ENCODE measurements around the gene FIBIN.

FIBIN gene
- total RNA-seq = 0 reads per million in 3 donors

- Histone ChIP-seq H3K27me3 (replicated peaks; ENCODE audit: control insufficient read depth, insufficient read depth, low read length, poor library complexity, severe bottlenecking) (no peaks in the 10 kb centered on the region), H3K27ac (ENCODE audit: insufficient read depth, low read length, poor library complexity, severe bottlenecking) (no peak within 1 kb of the TSS), H3K9me3 (ENCODE audit: control insufficient read depth, low read length) (no peaks in the 10 kb centered on the region), H3K4me3 (ENCODE audit: insufficient read depth, low read depth, low read length, poor library complexity, severe bottlenecking) (no peak within 1 kb of the TSS), H3K4me1 (ENCODE audit: control insufficient read depth, insufficient read depth, low read length, poor library complexity, severe bottlenecking) (no peaks in the 10 kb centered on the region), H3K36me3 (ENCODE audit: control insufficient read depth, insufficient read depth, low read length) (no peaks in the 10 kb centered on the region)
- DNase-seq = no peak
Measured at GRCh38 chr11:26993965-26994457, at the start of gene FIBIN. Gene FIBIN, plus strand, starts transcription at chr11:26994112. Its CDS starts 415 bp downstream, at chr11:26994527.

- DNase-seq = no peak
- no peak overlapping the region for H3K4me3 ChIP-seq (ENCODE audit: insufficient read depth, low read depth, low read length, poor library complexity, severe bottlenecking)
- H3K27me3 ChIP-seq (replicated peaks; ENCODE audit: control insufficient read depth, insufficient read depth, low read length, poor library complexity, severe bottlenecking) = no peaks in the 10 kb centered on the region
- H3K36me3 ChIP-seq (ENCODE audit: control insufficient read depth, insufficient read depth, low read length) = no peaks in the 10 kb centered on the region
- H3K4me1 ChIP-seq (ENCODE audit: control insufficient read depth, insufficient read depth, low read length, poor library complexity, severe bottlenecking) = no peaks in the 10 kb centered on the region
- H3K27ac ChIP-seq (ENCODE audit: insufficient read depth, low read length, poor library complexity, severe bottlenecking) = no peak overlapping the region
- no peaks in the 10 kb centered on the region for H3K9me3 ChIP-seq (ENCODE audit: control insufficient read depth, low read length)
Measured at GRCh38 chr11:26944866-26945664, 48.8 kb upstream of the FIBIN start.

GRCh38 chr11:26946257-26946716 is 47.6 kb upstream of the FIBIN start:
- Histone ChIP-seq H3K4me3 (ENCODE audit: insufficient read depth, low read depth, low read length, poor library complexity, severe bottlenecking) (no peak overlapping the region), H3K27me3 (replicated peaks; ENCODE audit: control insufficient read depth, insufficient read depth, low read length, poor library complexity, severe bottlenecking) (no peaks in the 10 kb centered on the region), H3K36me3 (ENCODE audit: control insufficient read depth, insufficient read depth, low read length) (no peaks in the 10 kb centered on the region), H3K4me1 (ENCODE audit: control insufficient read depth, insufficient read depth, low read length, poor library complexity, severe bottlenecking) (no peaks in the 10 kb centered on the region), H3K9me3 (ENCODE audit: control insufficient read depth, low read length) (no peaks in the 10 kb centered on the region), H3K27ac (ENCODE audit: insufficient read depth, low read length, poor library complexity, severe bottlenecking) (no peak overlapping the region)
- DNase-seq = no peak

DNA sequence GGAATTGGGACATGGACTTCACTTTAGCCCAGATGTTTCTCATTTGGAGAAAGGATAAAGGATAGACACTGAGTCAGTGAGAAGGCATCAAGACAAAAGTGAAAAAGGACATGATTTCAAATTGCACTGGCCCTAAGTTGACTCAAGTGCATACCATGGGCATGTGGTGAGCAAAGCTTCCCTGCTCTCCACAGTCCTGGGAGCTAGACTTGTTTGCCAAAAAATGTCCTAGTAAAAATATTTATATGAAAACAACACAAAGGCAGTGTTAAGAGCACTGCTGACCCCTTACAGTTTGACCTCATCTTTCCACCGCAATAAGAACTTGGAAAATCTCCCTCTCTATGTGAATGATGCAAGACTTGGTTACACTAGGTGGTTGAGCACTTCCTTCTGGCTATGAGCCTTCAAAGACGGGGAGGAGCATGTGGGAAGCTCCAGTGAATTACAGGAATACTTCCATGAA is 46.5 kb upstream of the FIBIN start:
- Histone ChIP-seq H3K4me1 (ENCODE audit: control insufficient read depth, insufficient read depth, low read length, poor library complexity, severe bottlenecking) (no peaks in the 10 kb centered on the region), H3K36me3 (ENCODE audit: control insufficient read depth, insufficient read depth, low read length) (no peaks in the 10 kb centered on the region), H3K4me3 (ENCODE audit: insufficient read depth, low read depth, low read length, poor library complexity, severe bottlenecking) (no peak overlapping the region), H3K9me3 (ENCODE audit: control insufficient read depth, low read length) (no peaks in the 10 kb centered on the region), H3K27me3 (replicated peaks; ENCODE audit: control insufficient read depth, insufficient read depth, low read length, poor library complexity, severe bottlenecking) (no peaks in the 10 kb centered on the region), H3K27ac (ENCODE audit: insufficient read depth, low read length, poor library complexity, severe bottlenecking) (no peak overlapping the region)
- no peak for DNase-seq

GRCh38 chr11:26947904-26948639 is 45.8 kb upstream of the FIBIN start:
- Histone ChIP-seq H3K27me3 (replicated peaks; ENCODE audit: control insufficient read depth, insufficient read depth, low read length, poor library complexity, severe bottlenecking) (no peaks in the 10 kb centered on the region), H3K27ac (ENCODE audit: insufficient read depth, low read length, poor library complexity, severe bottlenecking) (no peak overlapping the region), H3K36me3 (ENCODE audit: control insufficient read depth, insufficient read depth, low read length) (no peaks in the 10 kb centered on the region), H3K9me3 (ENCODE audit: control insufficient read depth, low read length) (no peaks in the 10 kb centered on the region), H3K4me3 (ENCODE audit: insufficient read depth, low read depth, low read length, poor library complexity, severe bottlenecking) (no peak overlapping the region), H3K4me1 (ENCODE audit: control insufficient read depth, insufficient read depth, low read length, poor library complexity, severe bottlenecking) (no peaks in the 10 kb centered on the region)
- no peak for DNase-seq

GRCh38 chr11:26948881-26949280 is 45.0 kb upstream of the FIBIN start:
- H3K4me3 ChIP-seq (ENCODE audit: insufficient read depth, low read depth, low read length, poor library complexity, severe bottlenecking) = no peak overlapping the region
- no peaks in the 10 kb centered on the region for H3K4me1 ChIP-seq (ENCODE audit: control insufficient read depth, insufficient read depth, low read length, poor library complexity, severe bottlenecking)
- no peaks in the 10 kb centered on the region for H3K27me3 ChIP-seq (replicated peaks; ENCODE audit: control insufficient read depth, insufficient read depth, low read length, poor library complexity, severe bottlenecking)
- H3K36me3 ChIP-seq (ENCODE audit: control insufficient read depth, insufficient read depth, low read length) = no peaks in the 10 kb centered on the region
- H3K27ac ChIP-seq (ENCODE audit: insufficient read depth, low read length, poor library complexity, severe bottlenecking) = no peak overlapping the region
- no peak for DNase-seq
- H3K9me3 ChIP-seq (ENCODE audit: control insufficient read depth, low read length) = no peaks in the 10 kb centered on the region

- Histone ChIP-seq H3K36me3 (ENCODE audit: control insufficient read depth, insufficient read depth, low read length) (no peaks in the 10 kb centered on the region), H3K4me1 (ENCODE audit: control insufficient read depth, insufficient read depth, low read length, poor library complexity, severe bottlenecking) (no peaks in the 10 kb centered on the region), H3K27me3 (replicated peaks; ENCODE audit: control insufficient read depth, insufficient read depth, low read length, poor library complexity, severe bottlenecking) (no peaks in the 10 kb centered on the region), H3K9me3 (ENCODE audit: control insufficient read depth, low read length) (no peaks in the 10 kb centered on the region), H3K27ac (ENCODE audit: insufficient read depth, low read length, poor library complexity, severe bottlenecking) (no peak overlapping the region), H3K4me3 (ENCODE audit: insufficient read depth, low read depth, low read length, poor library complexity, severe bottlenecking) (no peak overlapping the region)
- DNase-seq = no peak
Measured at GRCh38 chr11:26949846-26950245, 44.1 kb upstream of the FIBIN start.

DNA sequence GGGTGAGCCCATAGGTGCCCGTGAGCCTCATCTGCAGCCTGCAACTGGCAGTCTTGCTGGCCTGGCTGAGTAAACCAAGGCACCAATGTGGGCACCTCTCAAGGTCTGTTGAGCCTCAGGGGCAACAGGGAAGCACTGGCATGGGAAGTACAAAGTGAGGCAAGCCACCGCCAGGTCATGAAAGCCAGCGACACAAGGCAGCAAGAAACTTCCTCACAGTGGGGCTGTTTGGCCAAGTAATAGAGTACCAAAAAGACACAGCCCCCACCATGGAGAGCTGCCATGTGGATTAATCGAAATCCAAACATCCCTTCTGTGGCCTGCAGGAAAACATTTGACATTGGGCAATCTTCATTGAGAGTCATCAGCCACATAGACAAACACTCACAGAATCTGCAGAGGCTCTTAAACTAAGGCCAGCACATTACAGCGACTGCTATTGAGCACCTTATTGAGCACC is 43.6 kb upstream of the FIBIN start:
- H3K9me3 ChIP-seq (ENCODE audit: control insufficient read depth, low read length) = no peaks in the 10 kb centered on the region
- no peaks in the 10 kb centered on the region for H3K4me1 ChIP-seq (ENCODE audit: control insufficient read depth, insufficient read depth, low read length, poor library complexity, severe bottlenecking)
- H3K4me3 ChIP-seq (ENCODE audit: insufficient read depth, low read depth, low read length, poor library complexity, severe bottlenecking) = no peak overlapping the region
- no peaks in the 10 kb centered on the region for H3K27me3 ChIP-seq (replicated peaks; ENCODE audit: control insufficient read depth, insufficient read depth, low read length, poor library complexity, severe bottlenecking)
- H3K27ac ChIP-seq (ENCODE audit: insufficient read depth, low read length, poor library complexity, severe bottlenecking) = no peak overlapping the region
- no peak for DNase-seq
- no peaks in the 10 kb centered on the region for H3K36me3 ChIP-seq (ENCODE audit: control insufficient read depth, insufficient read depth, low read length)

DNA sequence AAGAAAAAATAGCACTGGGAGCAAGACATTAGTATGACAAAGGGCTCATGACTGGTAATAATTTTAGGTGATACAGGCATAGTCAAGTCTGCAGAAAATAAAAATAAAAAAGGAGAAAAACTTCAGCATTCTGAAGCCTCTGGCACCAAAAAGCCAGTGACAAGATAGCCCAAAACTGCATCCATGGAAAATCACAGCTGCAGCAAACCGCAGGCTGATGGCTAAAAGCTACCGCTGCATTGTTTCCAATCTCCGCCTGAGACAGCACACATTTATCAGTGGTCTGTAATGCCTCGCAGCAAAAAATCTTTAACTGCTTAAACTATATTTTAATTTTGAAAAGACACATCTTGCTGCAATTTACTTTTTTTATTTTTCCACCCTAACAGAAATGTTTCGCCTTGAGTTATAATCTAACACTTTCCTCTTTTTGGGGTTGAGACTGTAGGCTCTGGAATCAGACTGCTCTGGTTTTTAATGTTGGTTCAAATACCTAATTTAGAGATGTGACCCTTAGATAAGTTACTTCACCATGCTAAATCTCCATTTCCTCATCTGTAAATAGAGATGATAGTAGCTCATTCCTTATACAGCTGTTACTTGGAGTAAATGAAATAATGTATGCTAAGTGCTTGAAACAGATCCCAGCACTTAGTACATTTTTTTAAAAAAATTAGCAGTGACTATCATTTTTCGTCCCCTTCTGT is 42.0 kb upstream of the FIBIN start:
- no peaks in the 10 kb centered on the region for H3K27me3 ChIP-seq (replicated peaks; ENCODE audit: control insufficient read depth, insufficient read depth, low read length, poor library complexity, severe bottlenecking)
- no peak for DNase-seq
- H3K4me3 ChIP-seq (ENCODE audit: insufficient read depth, low read depth, low read length, poor library complexity, severe bottlenecking) = no peak overlapping the region
- H3K27ac ChIP-seq (ENCODE audit: insufficient read depth, low read length, poor library complexity, severe bottlenecking) = no peak overlapping the region
- no peaks in the 10 kb centered on the region for H3K4me1 ChIP-seq (ENCODE audit: control insufficient read depth, insufficient read depth, low read length, poor library complexity, severe bottlenecking)
- no peaks in the 10 kb centered on the region for H3K9me3 ChIP-seq (ENCODE audit: control insufficient read depth, low read length)
- no peaks in the 10 kb centered on the region for H3K36me3 ChIP-seq (ENCODE audit: control insufficient read depth, insufficient read depth, low read length)
